HepG2 (cell line): Measurements from ENCODE around the gene GALR2. TPM values are rescaled to one million over a fixed set of nuclear protein-coding genes. Genes with fewer than 3 reads are reported as not detected.

ENCODE experiments used
- ATAC-seq: fragments of 200-7000 bp; cut with Tn5 transposase; 3 replicates; pipeline ENCODE4 v1.9.1; 2020; ENCODE audit warnings: mild to moderate bottlenecking, moderate library complexity
- BruUV-seq: library from RNA; stranded (reverse); fragments of 400-500 nt; replicated peaks from 2 replicates; lab custom pipeline; 2021; lab: Mats Ljungman, UMichigan
- CTCF ChIA-PET: fragments of 300-600 bp; formaldehyde crosslinking; extraction: SDS; loops from one replicate; lab custom pipeline; 2021; ENCODE audit warnings: low total read pairs, inconsistent platforms, low intra/inter-chr PET ratio; lab: Yijun Ruan, JAX
- POLR2A ChIA-PET: fragments of 350-600 bp; sonication (Branson Sonifier 250); formaldehyde crosslinking; loops from one replicate; lab custom pipeline; 2020; ENCODE audit warnings: antibody characterized with exemption, inconsistent platforms; lab: Yijun Ruan, JAX
- DNase-seq: peaks from one replicate; pipeline ENCODE4 v3.0.0-alpha.2; 2015; ENCODE audit warnings: low spot score
- FAIRE-seq: peaks from 3 replicates; lab custom pipeline; 2011; peaks lifted over from hg19 to GRCh38; lab: Jason Lieb, UNC
- H2AFZ ChIP-seq: one replicate; pipeline ENCODE4 v1.6.1; 2011; ENCODE audit warnings: low read length, inconsistent platforms
- H3K27ac ChIP-seq: fragments of 300-600 bp; 3 replicates; pipeline ENCODE4 v1.8.0; 2011; ENCODE audit warnings: mixed run types, mild to moderate bottlenecking, mixed read lengths, low read length, inconsistent platforms; ENCODE audit not compliant: insufficient read depth; ENCODE audit errors: extremely low read length
- H3K27me3 ChIP-seq, 2 experiments: fragments of 200-600 bp in 1 of 2; 2 replicates in 1 of 2; 3 replicates in 1 of 2; pipeline versions ENCODE4 v1.6.0 to v1.8.0; 2011; ENCODE audit warnings: low read length in 2 of 2, mild to moderate bottlenecking in 2 of 2, moderate library complexity in 2 of 2, inconsistent platforms in 1 of 2; ENCODE audit not compliant: insufficient read depth in 2 of 2, control insufficient read depth in 1 of 2
- H3K36me3 ChIP-seq, 2 experiments: fragments of 200-600 bp in 1 of 2; replicated peaks in 1 of 2; 2 replicates in 1 of 2; 3 replicates in 1 of 2; pipeline versions ENCODE4 v1.5.1 to v1.8.0; 2011; ENCODE audit warnings: low read length in 2 of 2, inconsistent platforms in 1 of 2; ENCODE audit not compliant: insufficient read depth in 2 of 2, control insufficient read depth in 1 of 2
- H3K4me1 ChIP-seq: 2 replicates; pipeline ENCODE4 v1.5.1; 2012; ENCODE audit warnings: low read length, inconsistent platforms; ENCODE audit not compliant: insufficient read depth
- H3K4me2 ChIP-seq: 2 replicates; pipeline ENCODE4 v1.6.0; 2011; ENCODE audit warnings: low read depth, low read length, inconsistent platforms
- H3K4me3 ChIP-seq, 3 experiments: fragments of 200-600 bp in 1 of 3; sonication (generic), shearing (Covaris generic) in 1 of 3; replicated peaks in 1 of 3; 2 replicates each; pipeline ENCODE4 v1.5.1; 2011 to 2016; ENCODE audit warnings: low read length in 3 of 3, inconsistent platforms in 2 of 3, low read depth in 2 of 3, mild to moderate bottlenecking in 2 of 3, control low read depth in 1 of 3, mixed read lengths in 1 of 3; ENCODE audit not compliant: insufficient read depth in 1 of 3
- H3K79me2 ChIP-seq: one replicate; pipeline ENCODE4 v1.6.1; 2011; ENCODE audit warnings: low read length, inconsistent platforms; ENCODE audit not compliant: insufficient read depth
- H3K9ac ChIP-seq: 2 replicates; pipeline ENCODE4 v1.6.0; 2011; ENCODE audit warnings: mild to moderate bottlenecking, low read depth, low read length, inconsistent platforms; ENCODE audit not compliant: insufficient read depth
- H3K9me3 ChIP-seq: 2 replicates; pipeline ENCODE4 v1.5.1; 2012; ENCODE audit warnings: mild to moderate bottlenecking, low read length
- H4K20me1 ChIP-seq: 2 replicates; pipeline ENCODE4 v1.6.0; 2011; ENCODE audit warnings: inconsistent platforms, mild to moderate bottlenecking, low read length, moderate library complexity; ENCODE audit not compliant: insufficient read depth
- ARNT2 ChIP-seq: sonication (generic); formaldehyde crosslinking; IDR thresholded peaks from 2 replicates; pipeline ENCODE4 v1.8.0; 2022; ENCODE audit warnings: mild to moderate bottlenecking, low read depth, missing genetic modification reagents, moderate library complexity
- ESRRA ChIP-seq: sonication (generic); formaldehyde crosslinking; IDR thresholded peaks from 2 replicates; pipeline ENCODE4 v1.5.1; 2020; ENCODE audit warnings: mild to moderate bottlenecking, low read depth, missing genetic modification reagents
- KLF12 ChIP-seq: sonication (generic); formaldehyde crosslinking; IDR thresholded peaks from 2 replicates; pipeline ENCODE4 v1.4.0; 2020; ENCODE audit warnings: missing genetic modification reagents, borderline replicate concordance
- MED1 ChIP-seq: sonication (generic); formaldehyde crosslinking; IDR thresholded peaks from 2 replicates; pipeline ENCODE4 v1.4.0; 2020; ENCODE audit warnings: missing genetic modification reagents
- MEIS1 ChIP-seq: sonication (generic); formaldehyde crosslinking; IDR thresholded peaks from 2 replicates; pipeline ENCODE4 v1.9.0; 2021; ENCODE audit warnings: mild to moderate bottlenecking, missing genetic modification reagents, moderate library complexity, borderline replicate concordance
- MYC ChIP-seq: sonication (generic); formaldehyde crosslinking; IDR thresholded peaks from 2 replicates; pipeline ENCODE4 v1.9.0; 2021; ENCODE audit warnings: missing genetic modification reagents, borderline replicate concordance
- NFIC ChIP-seq: IDR thresholded peaks from 2 replicates; pipeline ENCODE4 v1.6.1; 2012; ENCODE audit warnings: mild to moderate bottlenecking, low read length, inconsistent platforms
- RAD51 ChIP-seq: fragments of 450-650 bp; IDR thresholded peaks from 2 replicates; pipeline ENCODE4 v1.6.1; 2016; ENCODE audit warnings: borderline replicate concordance
- SRSF1 ChIP-seq: fragments of 200-400 bp; formaldehyde crosslinking; optimal IDR thresholded peaks from 2 replicates; pipeline ENCODE3; 2017; ENCODE audit warnings: mild to moderate bottlenecking, low read depth, low read length, moderate library complexity
- SSRP1 ChIP-seq: IDR thresholded peaks from 2 replicates; pipeline ENCODE4 v1.6.1; 2016; ENCODE audit warnings: control low read depth
- WIZ ChIP-seq: sonication (generic); formaldehyde crosslinking; IDR thresholded peaks from 2 replicates; pipeline ENCODE4 v1.5.1; 2020; ENCODE audit warnings: mild to moderate bottlenecking, missing genetic modification reagents
- ZFP90 ChIP-seq: sonication (generic); formaldehyde crosslinking; IDR thresholded peaks from 2 replicates; pipeline ENCODE4 v1.8.0; 2022; ENCODE audit warnings: missing genetic modification reagents, mild to moderate bottlenecking, inconsistent platforms, borderline replicate concordance
- ZFX ChIP-seq: sonication (generic); formaldehyde crosslinking; IDR thresholded peaks from 2 replicates; pipeline ENCODE4 v1.4.0; 2020; ENCODE audit warnings: mild to moderate bottlenecking, low read depth, missing genetic modification reagents, moderate library complexity
- ZNF460 ChIP-seq: sonication (generic); formaldehyde crosslinking; IDR thresholded peaks from 2 replicates; pipeline ENCODE4 v1.5.1; 2020; ENCODE audit warnings: missing genetic modification reagents, mild to moderate bottlenecking, borderline replicate concordance
- ZNF556 ChIP-seq: sonication (generic); formaldehyde crosslinking; IDR thresholded peaks from 2 replicates; pipeline ENCODE4 v1.4.0; 2020; ENCODE audit warnings: mild to moderate bottlenecking, missing genetic modification reagents, borderline replicate concordance
- ZNF788 ChIP-seq: sonication (generic); formaldehyde crosslinking; IDR thresholded peaks from 2 replicates; pipeline ENCODE4 v1.5.0; 2020; ENCODE audit warnings: mild to moderate bottlenecking, missing genetic modification reagents, borderline replicate concordance
- WGBS: methylation state at CpG from one replicate; pipeline ENCODE4 v1.1.6; 2017; ENCODE audit warnings: low lambda C conversion rate; 5-methylcytosine and 5-hydroxymethylcytosine counted together
- in situ Hi-C: cut with HindIII; loops from 2 replicates; pipeline ENCODE4 v1.10.0; 2017; ENCODE audit warnings: low pct_unique_long_range_greater_than_20kb; ENCODE audit not compliant: extremely low pct_ligation_motif_present
- intact Hi-C: fragments of 100-400 bp; cut with micrococcal nuclease; formaldehyde crosslinking; loops from one replicate; pipeline ENCODE4 v1.10.0; 2022; ENCODE audit not compliant: unreplicated experiment
- polyA plus RNA-seq, 8 experiments: library from polyadenylated mRNA; depleted of rRNA in 3 of 8; stranded (reverse) in 7 of 8; unstranded in 1 of 8; fragments of >200 nt; fragmentation: Illumina TruSeq in 4 of 8; extraction: Trizol in 4 of 8; gene quantifications; 2 replicates each; pipeline versions ENCODE4 v1.2.1 to v1.2.3, GENCODE V29; 2011 to 2016; ENCODE audit warnings: low read depth in 4 of 8, missing spikeins in 1 of 8, mixed read lengths in 1 of 8; ENCODE audit not compliant: insufficient read depth in 1 of 8
- total RNA-seq, 5 experiments: library from RNA; depleted of rRNA; stranded (reverse); fragments of >200 nt; fragmentation: Illumina TruSeq; extraction: Trizol; gene quantifications; 2 replicates each; pipeline ENCODE4 v1.2.3, GENCODE V29; 2016; ENCODE audit warnings: low read depth in 1 of 5
- TF ChIP-seq, protein P1 (sequence below): sonication (generic); formaldehyde crosslinking; conservative IDR thresholded peaks from 2 replicates; pipeline ENCODE4 v1.8.1; 2023; ENCODE audit warnings: missing genetic modification reagents
- TF ChIP-seq, protein P2 (sequence below): sonication (generic); formaldehyde crosslinking; IDR thresholded peaks from 2 replicates; pipeline ENCODE4 v1.4.0; 2020; ENCODE audit warnings: missing genetic modification reagents, low read depth, mild to moderate bottlenecking, borderline replicate concordance
- TF ChIP-seq, protein P3 (sequence below): sonication (generic); formaldehyde crosslinking; IDR thresholded peaks from 2 replicates; pipeline ENCODE4 v1.5.0; 2020; ENCODE audit warnings: mild to moderate bottlenecking, missing genetic modification reagents

GALR2 gene
- total and polyA plus RNA-seq, 2 of the 13 experiments (the other 11 are each of a cell fraction or from before 2014, with no cell fraction given) = 0.48 to 0.58 TPM

DNA sequence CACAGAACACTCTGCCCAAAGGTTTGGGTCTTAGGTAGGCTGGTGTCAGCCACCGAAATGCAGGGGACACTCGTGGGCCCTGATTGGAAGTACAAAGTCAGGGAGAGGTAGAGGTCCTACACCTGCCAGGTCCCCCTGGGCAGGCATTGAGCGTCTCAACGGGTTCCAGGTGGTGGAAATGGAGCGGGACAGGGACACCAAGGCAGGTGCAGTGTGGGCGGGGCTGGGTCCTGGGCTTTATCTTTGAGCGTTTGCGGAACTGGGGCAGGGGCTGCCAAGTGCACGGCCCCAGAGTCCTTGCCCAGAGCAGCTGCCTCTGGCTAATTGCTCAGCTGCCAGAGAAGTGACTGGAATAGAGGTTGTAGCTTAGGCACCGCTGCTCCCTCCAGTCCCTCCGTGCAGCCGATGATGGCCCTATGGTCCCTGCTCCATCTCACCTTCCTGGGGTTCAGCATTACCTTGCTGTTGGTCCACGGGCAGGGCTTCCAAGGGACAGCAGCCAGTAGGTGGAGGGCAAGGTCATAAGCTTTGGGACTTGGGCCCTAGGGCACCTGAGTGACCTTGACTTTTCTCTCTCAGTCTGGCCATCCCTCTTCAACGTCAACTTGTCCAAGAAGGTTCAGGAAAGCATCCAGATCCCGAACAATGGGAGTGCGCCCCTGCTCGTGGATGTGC, 4.4 kb downstream of the GALR2 start, which contains the start of gene ZACN:
Gene ZACN (plus strand): TSS at position 323 of the 675 bp plus-strand sequence. CDS start 83 bp downstream, at position 406.
- no peak for ATAC-seq
- WGBS = 50% methylated on average over 15 of the region's 17 CpGs
- Histone ChIP-seq H3K27me3 (peaks cover 24 to 51% of the 10 kb centered on the region in 2 experiments; a peak in 4 of 5 replicates), H3K79me2 (no peaks in the 10 kb centered on the region), H3K36me3 (peaks cover 2% of the 10 kb centered on the region in 2 experiments; a peak in 2 of 5 replicates), H3K4me1 (peaks cover 36% of the 10 kb centered on the region), H3K4me2 (no peak within 1 kb of the TSS), H4K20me1 (0 out of 2 replicates have a peak, but pooled peaks cover 8% of the 10 kb centered on the region), H3K9ac (no peak within 1 kb of the TSS), H3K9me3 (no peaks in the 10 kb centered on the region), H3K27ac (no peak within 1 kb of the TSS), H2AFZ (no peak within 1 kb of the TSS), H3K4me3 (no peak within 1 kb of the TSS)
- no TSS peak for BruUV-seq
- no peak for FAIRE-seq
- DNase-seq = no peak
- ChIA-PET POLR2A (interaction anchor here (1.1 to 1.5 kb wide), 3 partner anchors 13 to 40 kb away, joined by 3 to 5 read pairs (median 3); partner anchors contain the start of gene EXOC7), CTCF (no interaction called here)
- intact Hi-C loops = loop anchor here (2.0 kb wide), 1 partner anchor 24 kb away; the partner anchor contains the start of gene EXOC7
- in situ Hi-C loops = no loop called here
- TF ChIP-seq, protein P1, sequence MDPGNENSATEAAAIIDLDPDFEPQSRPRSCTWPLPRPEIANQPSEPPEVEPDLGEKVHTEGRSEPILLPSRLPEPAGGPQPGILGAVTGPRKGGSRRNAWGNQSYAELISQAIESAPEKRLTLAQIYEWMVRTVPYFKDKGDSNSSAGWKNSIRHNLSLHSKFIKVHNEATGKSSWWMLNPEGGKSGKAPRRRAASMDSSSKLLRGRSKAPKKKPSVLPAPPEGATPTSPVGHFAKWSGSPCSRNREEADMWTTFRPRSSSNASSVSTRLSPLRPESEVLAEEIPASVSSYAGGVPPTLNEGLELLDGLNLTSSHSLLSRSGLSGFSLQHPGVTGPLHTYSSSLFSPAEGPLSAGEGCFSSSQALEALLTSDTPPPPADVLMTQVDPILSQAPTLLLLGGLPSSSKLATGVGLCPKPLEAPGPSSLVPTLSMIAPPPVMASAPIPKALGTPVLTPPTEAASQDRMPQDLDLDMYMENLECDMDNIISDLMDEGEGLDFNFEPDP = 0 out of 2 replicates have a peak, but pooled peaks have one; percentile 48
- TF ChIP-seq NFIC (no peak), MYC (CRISPR knock-in tag) (no peak), ZNF460 (CRISPR knock-in tag) (no peak), MEIS1 (CRISPR knock-in tag) (no peak), ARNT2 (CRISPR knock-in tag) (no peak), ZFX (CRISPR knock-in tag) (no peak), ZNF556 (CRISPR knock-in tag) (peak; percentile 37; the same call in 1 of the 2 replicates), KLF12 (CRISPR knock-in tag) (no peak), RAD51 (no peak), SSRP1 (CRISPR knock-in tag) (0 out of 2 replicates have a peak, but pooled peaks have one; percentile 21), ZFP90 (CRISPR knock-in tag) (no peak), MED1 (CRISPR knock-in tag) (no peak), ZNF788 (CRISPR knock-in tag) (peak; percentile 10; the same call in 1 of the 2 replicates), ESRRA (CRISPR knock-in tag) (peak; percentile 60; the same call in 1 of the 2 replicates), SRSF1 (no peak), WIZ (CRISPR knock-in tag) (0 out of 2 replicates have a peak, but pooled peaks have one; percentile 31)
- TF ChIP-seq, protein P2, sequence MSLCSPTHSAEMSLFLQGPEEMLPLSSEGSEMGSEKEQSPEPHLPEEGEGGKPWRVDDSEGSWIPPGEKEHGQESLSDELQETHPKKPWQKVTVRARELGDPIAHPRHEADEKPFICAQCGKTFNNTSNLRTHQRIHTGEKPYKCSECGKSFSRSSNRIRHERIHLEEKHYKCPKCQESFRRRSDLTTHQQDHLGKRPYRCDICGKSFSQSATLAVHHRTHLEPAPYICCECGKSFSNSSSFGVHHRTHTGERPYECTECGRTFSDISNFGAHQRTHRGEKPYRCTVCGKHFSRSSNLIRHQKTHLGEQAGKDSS (CRISPR knock-in tag) = 0 out of 2 replicates have a peak, but pooled peaks have one; percentile 50
- TF ChIP-seq, protein P3, sequence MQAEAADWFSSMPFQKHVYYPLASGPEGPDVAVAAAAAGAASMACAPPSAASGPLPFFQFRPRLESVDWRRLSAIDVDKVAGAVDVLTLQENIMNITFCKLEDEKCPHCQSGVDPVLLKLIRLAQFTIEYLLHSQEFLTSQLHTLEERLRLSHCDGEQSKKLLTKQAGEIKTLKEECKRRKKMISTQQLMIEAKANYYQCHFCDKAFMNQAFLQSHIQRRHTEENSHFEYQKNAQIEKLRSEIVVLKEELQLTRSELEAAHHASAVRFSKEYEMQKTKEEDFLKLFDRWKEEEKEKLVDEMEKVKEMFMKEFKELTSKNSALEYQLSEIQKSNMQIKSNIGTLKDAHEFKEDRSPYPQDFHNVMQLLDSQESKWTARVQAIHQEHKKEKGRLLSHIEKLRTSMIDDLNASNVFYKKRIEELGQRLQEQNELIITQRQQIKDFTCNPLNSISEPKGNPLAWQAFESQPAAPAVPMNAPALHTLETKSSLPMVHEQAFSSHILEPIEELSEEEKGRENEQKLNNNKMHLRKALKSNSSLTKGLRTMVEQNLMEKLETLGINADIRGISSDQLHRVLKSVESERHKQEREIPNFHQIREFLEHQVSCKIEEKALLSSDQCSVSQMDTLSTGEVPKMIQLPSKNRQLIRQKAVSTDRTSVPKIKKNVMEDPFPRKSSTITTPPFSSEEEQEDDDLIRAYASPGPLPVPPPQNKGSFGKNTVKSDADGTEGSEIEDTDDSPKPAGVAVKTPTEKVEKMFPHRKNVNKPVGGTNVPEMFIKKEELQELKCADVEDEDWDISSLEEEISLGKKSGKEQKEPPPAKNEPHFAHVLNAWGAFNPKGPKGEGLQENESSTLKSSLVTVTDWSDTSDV (CRISPR knock-in tag) = no peak
